ENCODE results near the gene SALL4. TPM values are rescaled to one million over a fixed set of nuclear protein-coding genes. Genes with fewer than 3 reads are reported as not detected.
"Not testable (repeated sequence)": the region's sequence is repeated elsewhere in the genome, so short reads cannot be mapped to it uniquely, and the experiment has no call there.

SALL4 gene
- total RNA-seq, 1 donor from 2014 or later, result 0.52 TPM

- Histone ChIP-seq H3K9me3 (ENCODE audit: control insufficient read depth in 3 of 3, low read length in 3 of 3) (no peaks in the 10 kb centered on the region), H3K9ac (ENCODE audit: low read depth in 1 of 3, low read length in 3 of 3) (no peak overlapping the region), H3K27ac (ENCODE audit: low read depth, low read length) (no peak overlapping the region), H3K36me3 (ENCODE audit: control insufficient read depth in 3 of 3, insufficient read depth in 3 of 3, low read length in 3 of 3) (no peaks in the 10 kb centered on the region), H3K4me3 (ENCODE audit: low read length in 3 of 3) (no peak overlapping the region), H3K27me3 (ENCODE audit: control insufficient read depth in 3 of 3, insufficient read depth in 3 of 3, low read length in 3 of 3) (peaks cover 0 to 28% (median 12%) of the 10 kb centered on the region in 3 donors), H3K4me1 (ENCODE audit: control insufficient read depth in 3 of 3, insufficient read depth in 3 of 3, low read length in 3 of 3) (no peaks in the 10 kb centered on the region)
Measured at GRCh38 chr20:51791626-51792025, 10.7 kb downstream of the SALL4 start.

DNA sequence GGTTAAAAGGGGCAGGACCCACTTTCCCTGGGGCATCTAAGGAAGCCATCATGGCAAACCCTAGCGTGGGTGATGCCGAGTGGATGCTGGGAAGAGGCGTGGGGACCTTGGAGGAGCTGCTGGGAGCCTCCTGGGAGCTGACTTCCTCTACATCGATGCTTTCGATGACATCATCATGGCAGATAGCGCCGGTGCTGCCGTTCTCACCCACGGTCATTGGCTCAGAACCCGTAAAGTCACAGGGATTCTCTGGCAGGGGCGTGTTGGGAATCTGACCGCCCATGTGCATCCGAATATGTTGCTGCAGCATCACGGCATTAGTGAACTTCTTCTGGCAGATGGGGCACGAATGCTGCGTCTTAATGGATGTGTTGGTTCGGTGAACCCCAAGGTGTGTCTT lies 12.1 kb downstream of the SALL4 start:
- Histone ChIP-seq H3K9me3 (ENCODE audit: control insufficient read depth in 3 of 3, low read length in 3 of 3) (no peaks in the 10 kb centered on the region), H3K36me3 (ENCODE audit: control insufficient read depth in 3 of 3, insufficient read depth in 3 of 3, low read length in 3 of 3) (no peaks in the 10 kb centered on the region), H3K27me3 (ENCODE audit: control insufficient read depth in 3 of 3, insufficient read depth in 3 of 3, low read length in 3 of 3) (peaks cover 0 to 28% (median 12%) of the 10 kb centered on the region in 3 donors)

DNA sequence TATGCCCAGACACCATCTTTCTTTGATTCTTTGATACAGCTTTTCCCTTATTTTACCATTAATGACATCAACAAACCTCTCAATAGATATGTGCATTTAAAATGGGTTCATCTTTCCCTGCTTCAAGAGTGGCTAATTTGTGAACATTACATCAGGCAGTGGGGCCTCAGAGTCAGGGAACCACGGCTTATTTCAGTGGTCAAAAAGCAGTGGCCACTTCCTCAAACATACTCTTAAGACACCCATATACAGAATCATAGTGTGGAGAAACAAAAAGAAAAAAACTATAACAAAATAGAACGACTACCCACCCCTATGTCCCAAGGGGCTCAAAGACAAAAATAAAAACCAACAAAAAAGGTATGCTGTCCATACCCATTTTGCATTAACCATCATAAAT lies 12.9 kb downstream of the SALL4 start:
- no peak overlapping the region for H3K9ac ChIP-seq (ENCODE audit: low read depth in 1 of 3, low read length in 3 of 3)
- no peak overlapping the region for H3K27ac ChIP-seq (ENCODE audit: low read depth, low read length)
- H3K9me3 ChIP-seq (ENCODE audit: control insufficient read depth in 3 of 3, low read length in 3 of 3), result no peaks in the 10 kb centered on the region
- peaks cover 0 to 23% (median 7%) of the 10 kb centered on the region in 3 donors for H3K27me3 ChIP-seq (ENCODE audit: control insufficient read depth in 3 of 3, insufficient read depth in 3 of 3, low read length in 3 of 3)
- no peaks in the 10 kb centered on the region for H3K36me3 ChIP-seq (ENCODE audit: control insufficient read depth in 3 of 3, insufficient read depth in 3 of 3, low read length in 3 of 3)
- H3K4me1 ChIP-seq (ENCODE audit: control insufficient read depth in 3 of 3, insufficient read depth in 3 of 3, low read length in 3 of 3), result no peaks in the 10 kb centered on the region
- no peak overlapping the region for H3K4me3 ChIP-seq (ENCODE audit: low read length in 3 of 3)

More for the DNA sequence above, 12.1 kb downstream of the SALL4 start:
- Histone ChIP-seq H3K27ac (ENCODE audit: low read depth, low read length) (no peak overlapping the region), H3K4me3 (ENCODE audit: low read length in 3 of 3) (no peak overlapping the region), H3K4me1 (ENCODE audit: control insufficient read depth in 3 of 3, insufficient read depth in 3 of 3, low read length in 3 of 3) (no peaks in the 10 kb centered on the region), H3K9ac (ENCODE audit: low read depth in 1 of 3, low read length in 3 of 3) (no peak overlapping the region)

GRCh38 chr20:51788822-51789221 lies 13.5 kb downstream of the SALL4 start:
- no peaks in the 10 kb centered on the region for H3K36me3 ChIP-seq (ENCODE audit: control insufficient read depth in 3 of 3, insufficient read depth in 3 of 3, low read length in 3 of 3)
- no peaks in the 10 kb centered on the region for H3K4me1 ChIP-seq (ENCODE audit: control insufficient read depth in 3 of 3, insufficient read depth in 3 of 3, low read length in 3 of 3)
- no peak overlapping the region for H3K4me3 ChIP-seq (ENCODE audit: low read length in 3 of 3)
- H3K27ac ChIP-seq (ENCODE audit: low read depth, low read length), result no peak overlapping the region
- peaks cover 0 to 21% (median 7%) of the 10 kb centered on the region in 3 donors for H3K27me3 ChIP-seq (ENCODE audit: control insufficient read depth in 3 of 3, insufficient read depth in 3 of 3, low read length in 3 of 3)
- H3K9me3 ChIP-seq (ENCODE audit: control insufficient read depth in 3 of 3, low read length in 3 of 3), result no peaks in the 10 kb centered on the region
- no peak overlapping the region for H3K9ac ChIP-seq (ENCODE audit: low read depth in 1 of 3, low read length in 3 of 3)

GRCh38 chr20:51784299-51784698 lies 18.0 kb downstream of the SALL4 start:
- H3K27ac ChIP-seq (ENCODE audit: low read depth, low read length), result no peak overlapping the region
- no peak overlapping the region for H3K9ac ChIP-seq (ENCODE audit: low read depth in 1 of 3, low read length in 3 of 3)
- no peak overlapping the region for H3K4me3 ChIP-seq (ENCODE audit: low read length in 3 of 3)
- no peaks in the 10 kb centered on the region for H3K36me3 ChIP-seq (ENCODE audit: control insufficient read depth in 3 of 3, insufficient read depth in 3 of 3, low read length in 3 of 3)
- no peaks in the 10 kb centered on the region for H3K27me3 ChIP-seq (ENCODE audit: control insufficient read depth in 3 of 3, insufficient read depth in 3 of 3, low read length in 3 of 3)
- no peaks in the 10 kb centered on the region for H3K4me1 ChIP-seq (ENCODE audit: control insufficient read depth in 3 of 3, insufficient read depth in 3 of 3, low read length in 3 of 3)
- H3K9me3 ChIP-seq (ENCODE audit: control insufficient read depth in 3 of 3, low read length in 3 of 3), result peaks cover 0 to 2% (median 0%) of the 10 kb centered on the region in 3 donors

DNA sequence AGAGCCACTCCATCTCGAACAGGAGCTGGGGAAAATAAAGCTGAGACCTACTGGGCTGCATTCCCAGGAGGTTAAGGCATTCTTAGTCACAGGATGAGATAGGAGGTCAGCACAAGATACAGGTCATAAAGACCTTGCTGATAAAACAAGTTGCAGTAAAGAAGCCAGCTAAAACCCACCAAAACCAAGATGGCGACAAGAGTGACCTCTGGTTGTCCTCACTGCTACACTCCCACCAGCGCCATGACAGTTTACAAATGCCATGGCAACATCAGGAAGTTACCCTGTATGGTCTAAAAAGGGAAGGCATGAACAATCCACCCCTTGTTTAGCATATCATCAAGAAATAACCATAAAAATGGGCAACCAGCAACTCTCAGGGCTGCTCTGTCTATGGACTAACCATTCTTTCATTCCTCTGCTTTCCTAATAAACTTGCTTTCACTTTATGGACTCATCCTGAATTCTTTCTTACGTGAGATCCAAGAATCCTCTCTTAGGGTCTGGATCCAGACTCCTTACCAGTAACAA lies 24.0 kb downstream of the SALL4 start:
- not testable (repeated sequence) for H3K4me1 ChIP-seq (ENCODE audit: control insufficient read depth in 3 of 3, insufficient read depth in 3 of 3, low read length in 3 of 3); H3K27me3 ChIP-seq (ENCODE audit: control insufficient read depth in 3 of 3, insufficient read depth in 3 of 3, low read length in 3 of 3); H3K27ac ChIP-seq (ENCODE audit: low read depth, low read length); H3K4me3 ChIP-seq (ENCODE audit: low read length in 3 of 3); H3K9me3 ChIP-seq (ENCODE audit: control insufficient read depth in 3 of 3, low read length in 3 of 3); H3K36me3 ChIP-seq (ENCODE audit: control insufficient read depth in 3 of 3, insufficient read depth in 3 of 3, low read length in 3 of 3); H3K9ac ChIP-seq (ENCODE audit: low read depth in 1 of 3, low read length in 3 of 3)

GRCh38 chr20:51775241-51775640 lies 27.1 kb downstream of the SALL4 start:
- H3K27ac ChIP-seq (ENCODE audit: low read depth, low read length), result no peak overlapping the region
- no peaks in the 10 kb centered on the region for H3K4me1 ChIP-seq (ENCODE audit: control insufficient read depth in 3 of 3, insufficient read depth in 3 of 3, low read length in 3 of 3)
- H3K36me3 ChIP-seq (ENCODE audit: control insufficient read depth in 3 of 3, insufficient read depth in 3 of 3, low read length in 3 of 3), result no peaks in the 10 kb centered on the region
- H3K4me3 ChIP-seq (ENCODE audit: low read length in 3 of 3), result no peak overlapping the region
- no peak overlapping the region for H3K9ac ChIP-seq (ENCODE audit: low read depth in 1 of 3, low read length in 3 of 3)
- peaks cover 0 to 2% (median 0%) of the 10 kb centered on the region in 3 donors for H3K9me3 ChIP-seq (ENCODE audit: control insufficient read depth in 3 of 3, low read length in 3 of 3)
- H3K27me3 ChIP-seq (ENCODE audit: control insufficient read depth in 3 of 3, insufficient read depth in 3 of 3, low read length in 3 of 3), result no peaks in the 10 kb centered on the region

- peaks cover 0 to 4% (median 0%) of the 10 kb centered on the region in 3 donors for H3K27me3 ChIP-seq (ENCODE audit: control insufficient read depth in 3 of 3, insufficient read depth in 3 of 3, low read length in 3 of 3)
- no peak overlapping the region for H3K27ac ChIP-seq (ENCODE audit: low read depth, low read length)
- no peak overlapping the region for H3K9ac ChIP-seq (ENCODE audit: low read depth in 1 of 3, low read length in 3 of 3)
- H3K4me1 ChIP-seq (ENCODE audit: control insufficient read depth in 3 of 3, insufficient read depth in 3 of 3, low read length in 3 of 3), result peaks cover 4 to 9% (median 8%) of the 10 kb centered on the region in 3 donors
- no peak overlapping the region for H3K4me3 ChIP-seq (ENCODE audit: low read length in 3 of 3)
- H3K36me3 ChIP-seq (ENCODE audit: control insufficient read depth in 3 of 3, insufficient read depth in 3 of 3, low read length in 3 of 3), result no peaks in the 10 kb centered on the region
- H3K9me3 ChIP-seq (ENCODE audit: control insufficient read depth in 3 of 3, low read length in 3 of 3), result no peaks in the 10 kb centered on the region
Measured at GRCh38 chr20:51772236-51772635, 30.1 kb downstream of the SALL4 start.

DNA sequence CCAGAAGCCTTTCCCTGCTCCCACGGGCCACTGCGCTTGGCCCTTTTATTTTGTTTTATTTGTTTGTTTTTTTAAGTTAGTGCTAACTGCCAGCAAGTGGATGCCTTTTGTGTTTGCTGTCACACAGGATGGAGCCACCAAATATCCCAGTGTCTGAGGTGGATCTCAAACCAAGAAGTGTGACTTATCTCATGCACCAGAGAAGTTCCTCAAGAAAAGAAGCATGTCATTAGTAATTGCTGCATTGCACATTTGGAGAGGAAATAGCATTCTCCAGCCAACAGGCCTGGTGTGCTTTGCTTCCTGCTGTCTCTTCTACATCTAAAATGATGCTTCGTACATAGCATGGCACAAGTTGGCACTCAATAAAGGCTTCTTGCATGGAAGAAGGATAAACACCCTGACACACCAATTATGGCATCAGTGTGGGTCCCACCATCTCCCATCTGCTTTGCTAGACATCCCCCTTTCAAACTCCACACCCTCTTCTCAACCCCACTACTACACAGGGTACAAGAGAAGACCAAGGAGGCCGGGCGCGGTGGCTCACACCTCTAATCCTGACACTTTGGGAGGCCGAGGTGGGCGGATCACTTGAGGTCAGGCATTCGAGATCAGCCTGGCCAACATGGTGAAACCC lies 32.2 kb downstream of the SALL4 start:
- no peaks in the 10 kb centered on the region for H3K9me3 ChIP-seq (ENCODE audit: control insufficient read depth in 3 of 3, low read length in 3 of 3)
- peaks cover 0 to 4% (median 0%) of the 10 kb centered on the region in 3 donors for H3K27me3 ChIP-seq (ENCODE audit: control insufficient read depth in 3 of 3, insufficient read depth in 3 of 3, low read length in 3 of 3)
- H3K4me3 ChIP-seq (ENCODE audit: low read length in 3 of 3), result no peak overlapping the region
- H3K9ac ChIP-seq (ENCODE audit: low read depth in 1 of 3, low read length in 3 of 3), result no peak overlapping the region
- H3K27ac ChIP-seq (ENCODE audit: low read depth, low read length), result no peak overlapping the region
- H3K4me1 ChIP-seq (ENCODE audit: control insufficient read depth in 3 of 3, insufficient read depth in 3 of 3, low read length in 3 of 3), result peaks cover 4 to 9% (median 8%) of the 10 kb centered on the region in 3 donors
- H3K36me3 ChIP-seq (ENCODE audit: control insufficient read depth in 3 of 3, insufficient read depth in 3 of 3, low read length in 3 of 3), result no peaks in the 10 kb centered on the region

DNA sequence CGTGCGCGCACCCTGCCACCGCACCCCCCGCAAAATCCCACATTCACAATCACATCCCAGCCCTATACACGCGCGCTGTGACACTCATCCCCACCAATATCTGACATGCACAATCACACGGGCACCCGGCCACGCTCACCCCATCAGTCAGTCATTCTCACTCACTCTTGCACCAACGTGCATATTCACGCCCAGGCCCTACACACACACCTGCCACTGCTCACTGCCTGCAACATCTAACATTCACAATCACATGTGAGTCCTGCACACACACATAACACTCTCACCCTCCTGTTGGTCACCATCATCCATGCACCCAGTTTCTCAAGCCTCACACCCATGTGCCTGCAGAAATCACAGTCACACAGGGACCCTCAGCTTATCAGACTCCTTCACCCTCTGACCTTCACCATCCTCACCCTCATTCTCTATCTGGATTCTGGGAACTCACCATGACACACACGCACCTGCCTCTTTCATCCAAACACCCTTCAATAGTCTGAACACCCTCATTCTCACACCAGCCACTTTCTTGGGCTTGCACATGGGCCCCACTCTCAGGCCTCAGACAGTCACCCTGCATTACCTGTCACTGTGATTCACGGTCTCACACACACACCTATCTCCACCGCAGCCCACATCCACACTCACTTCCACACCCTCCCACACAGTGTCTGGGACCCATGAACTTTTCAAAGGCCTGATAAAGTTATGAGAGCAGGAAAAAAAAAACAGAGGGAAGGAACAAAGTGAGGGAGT lies 33.4 kb downstream of the SALL4 start:
- Histone ChIP-seq H3K9me3 (ENCODE audit: control insufficient read depth in 3 of 3, low read length in 3 of 3) (no peaks in the 10 kb centered on the region), H3K27me3 (ENCODE audit: control insufficient read depth in 3 of 3, insufficient read depth in 3 of 3, low read length in 3 of 3) (peaks cover 0 to 4% (median 0%) of the 10 kb centered on the region in 3 donors), H3K4me1 (ENCODE audit: control insufficient read depth in 3 of 3, insufficient read depth in 3 of 3, low read length in 3 of 3) (peaks cover 4 to 9% (median 8%) of the 10 kb centered on the region in 3 donors), H3K36me3 (ENCODE audit: control insufficient read depth in 3 of 3, insufficient read depth in 3 of 3, low read length in 3 of 3) (no peaks in the 10 kb centered on the region), H3K27ac (ENCODE audit: low read depth, low read length) (no peak overlapping the region), H3K9ac (ENCODE audit: low read depth in 1 of 3, low read length in 3 of 3) (peak overlapping the region in 1 of 3 donors; percentile 25), H3K4me3 (ENCODE audit: low read length in 3 of 3) (peak overlapping the region; percentile 43 to 72 (median 52))

Data from skeletal muscle tissue (tissue), 4 donors.